H1 (cell line): Measurements from ENCODE around the gene AQP4. TPM values are rescaled to one million over a fixed set of nuclear protein-coding genes. Genes with fewer than 3 reads are reported as not detected.

Experiments
- CBX5 ChIP-seq: fragments of 300-800, 300-1000 bp; sonication (generic); IDR thresholded peaks from 2 replicates; pipeline ENCODE4 v1.7.1; 2016; ENCODE audit warnings: antibody characterized with exemption, low read length, low read depth
- CREB1 ChIP-seq: IDR thresholded peaks from 2 replicates; pipeline ENCODE4 v1.6.1; 2012; ENCODE audit warnings: inconsistent platforms
- HDAC2 ChIP-seq, 2 experiments: fragments of 300-600 bp in 1 of 2; sonication (generic) in 1 of 2; IDR thresholded peaks; 2 replicates each; pipeline ENCODE4 v1.6.1; 2011 to 2012; ENCODE audit warnings: low read depth in 2 of 2, low read length in 2 of 2, mild to moderate bottlenecking in 2 of 2, moderate library complexity in 2 of 2, borderline replicate concordance in 1 of 2, inconsistent platforms in 1 of 2
- JUN ChIP-seq: IDR thresholded peaks from 2 replicates; pipeline ENCODE4 v1.6.1; 2011; ENCODE audit warnings: low read depth, mild to moderate bottlenecking, improper control_type of control experiment, low read length
- KDM1A ChIP-seq: fragments of 200-600, 300-600 bp; sonication (generic); IDR thresholded peaks from 2 replicates; pipeline ENCODE4 v1.7.1; 2016; ENCODE audit warnings: mild to moderate bottlenecking, low read length, borderline replicate concordance
- MAFK ChIP-seq: IDR thresholded peaks from 2 replicates; pipeline ENCODE4 v1.6.1; 2012; ENCODE audit warnings: low read depth, mild to moderate bottlenecking, improper control_type of control experiment, low read length
- TAF1 ChIP-seq: IDR thresholded peaks from 2 replicates; pipeline ENCODE4 v1.6.1; 2011; ENCODE audit warnings: mild to moderate bottlenecking, low read depth, low read length
- TCF12 ChIP-seq: IDR thresholded peaks from 2 replicates; pipeline ENCODE4 v1.6.1; 2011; ENCODE audit warnings: low read depth, mild to moderate bottlenecking, low read length
- polyA plus RNA-seq, 7 experiments: library from polyadenylated mRNA; depleted of rRNA in 3 of 7; stranded (reverse) in 5 of 7; unstranded in 2 of 7; fragments of >200 nt in 5 of 7; fragments of 200-250 nt in 2 of 7; gene quantifications; 1 replicate in 5 of 7; 2 replicates in 1 of 7; 4 replicates in 1 of 7; pipeline versions ENCODE4 v1.2.1 to v1.2.3, GENCODE V29; 2011 to 2013; ENCODE audit warnings: missing spikeins in 2 of 7, mixed read lengths in 2 of 7
- total RNA-seq: library from RNA; stranded (reverse); fragmentation: NEBNext Ultra II Directional; extraction: Animal tissue kit (Norgen Biotek cat#: 25700); gene quantifications from 2 replicates; pipeline ENCODE4 v1.2.1, GENCODE V29; 2021

AQP4 gene
- total and polyA plus RNA-seq, 2 of the 8 experiments (the other 6 are each of a cell fraction or from before 2014, with no cell fraction given): 2.2 to 2.8 TPM

GRCh38 chr18:26812462-26812861, 53.0 kb downstream of the AQP4 start (continued):
- no peak for TF ChIP-seq CREB1
- TF ChIP-seq MAFK: no peak
- no peak for TF ChIP-seq JUN
- TF ChIP-seq KDM1A: no peak
- no peak for TF ChIP-seq CBX5
- no peak for TF ChIP-seq HDAC2 (IDR thresholded peaks at IDR 0.05; ENCODE audit: borderline replicate concordance in 1 of 2, low read depth in 2 of 2, low read length in 2 of 2)
- no peak for TF ChIP-seq TAF1
- no peak for TF ChIP-seq TCF12
